Fibroblast of peridontal ligament (primary cell): Measurements from ENCODE around the gene IRGC.

Experiments
- DNase-seq: peaks from one replicate; pipeline ENCODE4 v3.0.0-alpha.2; 2010; ENCODE audit errors: extremely low read depth

Gene IRGC

DNA sequence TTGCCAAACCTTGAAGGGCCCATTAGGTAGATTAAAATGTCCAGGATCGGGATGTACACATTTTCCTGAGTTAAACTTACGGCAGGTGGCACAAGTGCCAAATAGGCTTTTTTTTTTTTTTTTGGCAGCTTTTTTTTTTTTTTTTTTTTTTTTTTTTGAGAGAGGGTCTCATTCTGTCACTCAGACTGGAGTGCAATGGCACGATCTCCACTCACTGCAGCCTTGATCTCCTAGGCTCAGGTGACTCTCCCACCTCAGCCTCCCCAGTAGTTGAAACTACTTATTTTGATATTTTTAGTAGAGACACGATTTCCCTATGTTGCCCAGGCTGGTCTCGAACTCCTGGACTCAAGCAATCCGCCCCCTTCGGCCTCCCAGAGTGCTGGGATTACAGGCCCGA lies 9.0 kb downstream of the IRGC start:
- DNase-seq = no peak

GRCh38 chr19:43725468-43725867 lies 9.6 kb downstream of the IRGC start:
- no peak for DNase-seq

- DNase-seq = peak; percentile 33
Observed at GRCh38 chr19:43726736-43727592, 11.1 kb downstream of the IRGC start.

DNA sequence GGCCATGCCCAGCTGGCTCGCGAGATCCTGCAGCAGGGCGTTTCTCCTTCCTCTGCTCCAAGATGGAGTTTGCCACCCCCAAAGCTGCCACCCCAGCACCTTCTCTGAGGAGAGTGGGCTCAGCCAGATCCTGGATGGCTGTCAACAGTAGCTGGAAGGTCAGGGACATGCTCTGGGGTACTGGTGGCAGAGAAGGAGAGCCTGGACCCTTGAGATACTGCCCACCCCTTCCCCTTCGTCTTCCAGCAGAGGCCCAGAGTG lies 11.6 kb downstream of the IRGC start:
- no peak for DNase-seq

DNA sequence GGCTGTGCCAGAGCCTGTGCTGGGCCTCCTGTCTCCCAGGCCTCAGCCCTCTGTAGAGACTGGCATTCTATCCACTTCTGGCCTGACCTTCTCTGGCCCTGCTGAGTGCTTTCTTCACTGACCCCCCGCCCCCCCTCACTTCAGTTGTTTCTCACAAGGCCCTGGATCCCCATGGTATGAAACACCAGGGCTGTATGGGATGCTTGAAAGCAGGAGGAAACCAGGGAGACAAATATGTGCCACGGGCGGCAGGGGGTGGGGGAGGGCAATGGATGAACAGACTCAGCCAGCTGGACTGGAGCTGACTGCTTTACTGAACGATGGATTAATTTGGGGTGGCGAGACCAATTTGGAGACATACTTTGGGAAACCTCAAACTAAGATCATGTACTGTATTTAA lies 14.0 kb downstream of the IRGC start:
- DNase-seq = no peak

- DNase-seq = no peak
Observed at GRCh38 chr19:43731346-43731745, 15.5 kb downstream of the IRGC start.

DNA sequence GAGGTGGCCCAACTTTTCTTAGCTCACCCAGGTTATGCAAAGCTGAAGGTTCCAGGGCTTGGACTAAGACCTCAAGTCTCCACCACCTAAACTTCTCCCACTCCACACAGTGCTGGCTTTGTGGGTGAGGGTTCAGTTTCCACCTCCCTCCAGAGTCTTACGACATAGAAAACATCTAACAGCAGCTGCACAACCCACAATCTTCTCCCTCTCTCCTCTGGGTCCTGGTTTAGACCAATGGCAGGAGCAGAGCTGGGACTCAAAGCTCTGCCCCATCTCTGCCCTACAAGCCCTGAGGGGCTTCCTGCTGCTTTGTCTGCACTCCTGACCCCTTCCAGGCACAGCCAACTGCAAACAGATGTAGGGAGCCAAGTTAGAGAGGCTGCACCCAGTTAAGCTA lies 16.0 kb downstream of the IRGC start:
- no peak for DNase-seq

- DNase-seq = no peak
Observed at GRCh38 chr19:43735013-43735412, 19.1 kb downstream of the IRGC start.

DNA sequence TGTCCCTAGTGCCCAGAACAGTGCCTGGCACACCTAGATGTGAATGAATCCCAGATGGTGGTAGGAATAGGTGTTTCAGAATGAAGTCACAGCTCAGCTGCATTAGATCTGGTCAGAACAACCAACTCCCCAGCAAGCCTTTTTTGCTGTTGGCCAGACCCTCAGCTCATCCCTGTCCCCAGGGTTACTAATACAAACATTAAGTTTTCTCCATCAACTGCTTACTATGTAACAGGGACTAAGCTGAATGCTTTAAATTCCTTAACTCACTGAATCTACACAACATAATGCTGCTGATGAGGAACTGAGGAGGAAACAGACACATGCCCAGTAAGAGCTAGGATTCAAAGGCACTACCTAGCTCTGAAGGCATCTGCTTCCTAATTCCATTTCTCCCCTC lies 20.1 kb downstream of the IRGC start:
- DNase-seq = peak; percentile 52

DNA sequence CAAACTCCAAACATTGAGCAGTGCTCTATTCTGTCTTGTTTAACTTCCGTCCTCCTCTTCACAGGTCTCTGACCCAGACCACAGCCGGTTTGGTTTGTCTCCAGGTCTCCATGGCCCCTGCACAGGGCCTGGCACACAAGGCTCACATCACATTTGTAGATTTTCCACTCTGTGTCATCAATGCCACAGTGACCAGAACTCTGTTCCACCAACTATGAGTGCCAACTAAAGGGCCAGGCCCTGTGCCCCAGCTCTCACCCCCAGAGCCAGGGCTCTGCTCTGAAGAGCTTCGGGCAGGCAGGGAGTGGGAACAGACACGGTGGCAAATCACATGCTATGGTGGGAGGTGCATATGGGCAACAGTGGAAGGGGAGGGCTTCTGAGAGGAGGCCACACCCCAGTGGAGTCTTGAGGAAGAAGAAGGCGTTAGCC lies 22.9 kb downstream of the IRGC start:
- no peak for DNase-seq

DNA sequence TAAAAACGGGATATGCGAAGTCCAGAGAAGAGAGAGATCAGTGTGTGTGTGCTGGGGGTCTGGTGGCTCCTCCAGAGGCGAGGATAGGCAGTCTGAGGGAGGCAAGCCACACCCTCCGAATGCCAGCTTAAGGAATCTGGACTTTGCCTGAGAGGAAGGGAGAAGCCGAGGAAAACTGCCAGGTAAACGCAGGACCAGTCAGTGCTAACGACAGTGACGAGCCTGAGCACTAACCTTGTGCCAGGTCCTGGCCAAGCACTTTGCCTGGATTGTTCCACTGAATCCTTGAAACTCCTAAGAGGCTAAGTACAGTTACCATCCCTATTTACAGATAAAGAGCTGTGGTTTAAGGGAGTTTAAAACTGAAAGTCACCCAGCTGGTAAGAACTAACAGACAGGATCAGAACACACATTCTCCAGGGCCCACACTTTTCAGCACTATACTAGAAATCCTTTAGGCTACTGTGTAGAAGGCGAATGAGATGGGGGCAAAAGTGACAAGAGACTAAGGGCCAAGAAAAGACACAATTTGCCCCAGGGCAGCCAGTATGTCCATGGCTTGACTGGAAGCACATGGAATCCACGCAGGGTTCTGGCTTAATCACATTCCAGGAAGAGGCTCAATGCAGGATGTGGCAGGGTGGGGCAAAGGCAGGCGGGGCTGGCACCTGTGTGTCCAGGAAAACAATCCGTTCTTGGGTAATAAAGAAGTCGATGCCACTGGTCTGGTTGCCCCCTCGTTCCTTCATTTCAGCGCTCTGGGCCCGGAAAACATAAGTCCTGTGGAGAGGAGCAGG lies 23.8 kb downstream of the IRGC start:
- DNase-seq = no peak

DNA sequence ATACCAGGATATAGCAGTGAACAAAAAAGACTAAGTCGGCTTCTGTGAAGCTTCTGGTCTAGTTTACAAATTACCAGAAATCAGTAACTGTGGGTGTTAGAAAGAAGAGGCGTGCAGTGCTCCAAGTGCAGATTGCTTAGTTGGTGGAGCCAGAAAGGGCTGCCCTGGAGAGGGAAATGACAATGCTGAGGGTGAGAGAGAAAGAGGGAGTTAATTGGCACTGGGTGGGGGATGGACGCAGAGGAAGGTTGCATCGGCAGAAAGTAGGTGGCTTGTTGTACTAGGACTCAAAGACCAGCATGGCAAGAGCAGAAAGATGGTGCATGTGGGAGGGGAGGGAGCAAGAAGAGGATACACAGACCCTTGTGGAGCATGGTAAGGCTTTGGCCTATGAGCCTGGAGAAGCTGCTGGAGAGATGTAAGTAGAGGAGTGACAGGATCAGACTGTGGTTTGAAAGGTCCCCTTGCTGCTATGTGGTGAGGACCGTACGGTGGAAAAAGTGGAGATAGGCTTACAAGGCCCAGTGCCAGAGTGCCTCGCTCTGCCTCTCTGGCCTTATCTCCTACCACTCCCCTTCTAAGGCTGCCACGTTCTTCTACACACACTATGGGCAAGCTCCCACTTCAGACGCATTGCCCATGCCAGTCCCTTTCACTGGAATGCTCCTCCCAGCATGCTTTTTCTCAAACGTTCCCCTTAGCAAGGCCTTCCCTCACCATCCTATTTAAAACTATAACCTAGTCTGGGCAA lies 25.4 kb downstream of the IRGC start:
- DNase-seq = no peak

GRCh38 chr19:43743059-43743458 lies 27.2 kb downstream of the IRGC start:
- peak; percentile 76 for DNase-seq

DNA sequence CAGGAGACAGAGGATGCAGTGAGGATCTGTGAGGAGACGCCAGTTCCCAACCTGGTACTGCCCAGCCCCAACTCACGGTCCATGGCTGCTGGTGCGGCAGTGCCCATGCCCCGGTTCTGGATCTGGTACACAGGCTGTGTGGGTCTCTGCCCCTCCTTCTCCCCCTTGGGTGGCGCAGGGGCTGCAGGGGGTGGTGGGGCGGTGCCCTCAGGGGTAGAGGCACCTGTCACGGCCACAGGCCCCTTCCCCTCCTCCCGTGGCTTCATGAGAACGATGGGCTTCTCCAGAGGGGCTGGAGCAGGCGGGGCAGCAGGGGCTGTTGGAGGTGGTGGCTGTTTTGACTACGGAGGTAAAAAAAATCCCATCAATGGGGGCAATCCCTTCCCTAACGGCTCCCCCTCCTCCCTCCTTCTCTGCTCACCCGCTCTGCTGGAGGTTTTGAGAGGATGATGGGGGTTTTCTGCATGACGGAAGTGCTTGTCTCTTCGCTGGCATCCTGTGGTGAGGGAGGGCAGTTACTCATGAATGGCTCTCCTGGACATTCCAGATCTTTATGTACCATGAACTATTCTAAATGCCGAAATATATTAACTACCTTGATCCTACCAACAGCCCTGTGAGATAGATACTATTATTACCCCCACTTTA lies 31.8 kb downstream of the IRGC start:
- DNase-seq = no peak

GRCh38 chr19:43748205-43748594 lies 32.3 kb downstream of the IRGC start:
- no peak for DNase-seq

GRCh38 chr19:43748685-43749084 lies 32.8 kb downstream of the IRGC start:
- no peak for DNase-seq

DNA sequence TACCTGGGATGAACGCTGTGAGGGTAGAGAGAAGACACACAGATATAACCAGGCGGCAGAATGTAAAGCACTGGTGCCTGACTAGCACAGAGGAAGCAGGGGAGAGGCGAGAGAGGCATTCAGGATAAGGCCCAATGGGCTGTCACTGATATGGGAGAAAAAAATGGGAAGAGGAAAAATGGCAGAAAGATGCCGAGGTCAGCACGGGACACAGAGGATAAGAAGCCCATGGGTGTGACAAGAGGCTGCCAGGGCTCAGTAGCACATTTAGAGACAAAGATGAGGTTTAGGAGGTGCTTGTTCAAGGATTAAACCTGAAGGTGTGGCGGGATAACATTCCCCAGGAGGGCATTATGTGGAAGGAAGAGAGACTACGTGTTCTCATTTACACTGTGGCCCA lies 33.3 kb downstream of the IRGC start:
- DNase-seq = no peak

- DNase-seq = no peak
Observed at GRCh38 chr19:43749898-43750297, 34.0 kb downstream of the IRGC start.

- peak; percentile 53 for DNase-seq
Observed at GRCh38 chr19:43751466-43752220, 35.8 kb downstream of the IRGC start.

- DNase-seq = no peak
Observed at GRCh38 chr19:43752287-43752875, 36.5 kb downstream of the IRGC start.

DNA sequence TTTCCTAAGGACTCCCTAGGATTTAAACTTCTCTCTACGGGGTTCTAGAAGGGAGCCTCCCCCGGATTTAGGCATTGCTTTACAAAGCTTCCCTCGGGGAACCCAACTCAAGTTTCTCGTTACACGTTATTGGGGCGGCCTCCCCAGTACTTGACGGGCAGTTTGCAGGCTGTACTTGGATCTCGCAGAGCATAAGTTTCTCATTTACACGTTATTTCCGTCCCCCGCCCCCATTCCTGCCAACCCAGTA lies 38.3 kb downstream of the IRGC start:
- DNase-seq = peak; percentile 19
